Coronary artery (tissue), 2 donors: ENCODE data around the gene GPR139.

Experiments
- DNase-seq: peaks from one replicate; pipeline ENCODE4 v3.0.0-alpha.2; 2017; ENCODE audit warnings: low spot score
- H3K27ac ChIP-seq, 2 donors: fragments of 200-600 bp; sonication (generic); one replicate each; pipeline ENCODE4 v1.5.1; 2016 to 2019
- H3K4me3 ChIP-seq: fragments of 200-600 bp; sonication (generic); 2 replicates; pipeline ENCODE4 v1.5.1; 2016; ENCODE audit warnings: mild to moderate bottlenecking, moderate library complexity
- TF ChIP-seq, protein P1 (sequence below): fragments of 200-600 bp; sonication (generic); IDR thresholded peaks from one replicate; pipeline ENCODE4 v1.5.1; 2019; ENCODE audit warnings: antibody characterized with exemption

Gene GPR139

DNA sequence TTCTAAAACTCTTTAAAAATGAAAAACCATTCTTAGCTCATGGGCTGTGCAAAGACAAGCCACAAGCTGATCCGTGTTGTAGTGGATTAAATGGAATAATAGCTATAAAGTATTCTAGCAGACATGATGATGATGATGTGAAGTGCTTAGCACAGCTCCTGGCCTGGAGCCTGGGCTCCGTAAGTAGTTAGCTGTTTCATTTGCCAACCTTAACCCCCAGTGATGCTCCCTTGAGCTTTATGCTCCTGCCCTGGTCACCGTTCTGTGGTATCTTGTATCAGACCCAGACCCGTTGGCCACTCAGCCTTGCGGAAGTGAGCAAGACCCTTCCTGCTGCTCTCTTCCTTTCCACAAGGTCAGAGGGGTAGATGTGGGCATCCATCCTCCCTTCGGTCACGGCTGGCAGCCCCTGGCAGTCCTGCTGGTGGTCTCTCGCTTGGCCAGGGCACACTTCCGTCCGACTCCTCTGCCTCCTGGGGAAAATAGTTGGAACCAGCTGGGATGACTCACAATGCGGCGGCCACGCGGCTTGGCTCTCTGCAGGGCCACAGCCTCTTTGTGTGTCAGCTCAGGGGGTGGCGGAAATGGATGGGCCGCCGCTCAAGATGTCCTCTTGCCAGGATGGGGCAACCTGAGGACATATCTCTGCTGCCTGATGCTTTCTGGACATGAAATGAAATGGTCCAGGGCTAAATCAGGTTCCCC is 79.1 kb downstream of the GPR139 start:
- H3K4me3 ChIP-seq, result no peak overlapping the region
- no peak overlapping the region for H3K27ac ChIP-seq
- no peak for DNase-seq
- TF ChIP-seq, protein P1, sequence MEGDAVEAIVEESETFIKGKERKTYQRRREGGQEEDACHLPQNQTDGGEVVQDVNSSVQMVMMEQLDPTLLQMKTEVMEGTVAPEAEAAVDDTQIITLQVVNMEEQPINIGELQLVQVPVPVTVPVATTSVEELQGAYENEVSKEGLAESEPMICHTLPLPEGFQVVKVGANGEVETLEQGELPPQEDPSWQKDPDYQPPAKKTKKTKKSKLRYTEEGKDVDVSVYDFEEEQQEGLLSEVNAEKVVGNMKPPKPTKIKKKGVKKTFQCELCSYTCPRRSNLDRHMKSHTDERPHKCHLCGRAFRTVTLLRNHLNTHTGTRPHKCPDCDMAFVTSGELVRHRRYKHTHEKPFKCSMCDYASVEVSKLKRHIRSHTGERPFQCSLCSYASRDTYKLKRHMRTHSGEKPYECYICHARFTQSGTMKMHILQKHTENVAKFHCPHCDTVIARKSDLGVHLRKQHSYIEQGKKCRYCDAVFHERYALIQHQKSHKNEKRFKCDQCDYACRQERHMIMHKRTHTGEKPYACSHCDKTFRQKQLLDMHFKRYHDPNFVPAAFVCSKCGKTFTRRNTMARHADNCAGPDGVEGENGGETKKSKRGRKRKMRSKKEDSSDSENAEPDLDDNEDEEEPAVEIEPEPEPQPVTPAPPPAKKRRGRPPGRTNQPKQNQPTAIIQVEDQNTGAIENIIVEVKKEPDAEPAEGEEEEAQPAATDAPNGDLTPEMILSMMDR, result no peak

DNA sequence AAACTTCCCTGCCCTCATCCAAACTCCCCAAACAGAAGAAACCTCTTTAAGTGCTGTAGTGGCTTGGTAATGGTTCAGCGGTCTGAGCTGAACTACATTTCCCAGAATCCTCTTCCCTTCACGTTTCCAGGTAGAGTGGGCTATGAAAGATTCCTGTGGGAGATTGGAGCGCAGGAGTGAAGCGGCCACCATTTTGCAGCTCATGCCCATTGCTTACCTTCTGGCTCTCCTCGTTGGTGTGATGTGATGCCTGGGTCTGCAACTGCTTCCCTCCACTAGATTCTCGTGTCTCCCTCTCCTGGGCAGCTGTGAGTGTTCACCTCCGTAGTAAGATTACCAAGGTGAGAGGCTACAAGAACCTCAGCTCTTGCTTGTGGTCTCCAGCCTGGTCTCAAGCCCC is 82.1 kb downstream of the GPR139 start:
- H3K27ac ChIP-seq, result no peak overlapping the region
- no peak overlapping the region for H3K4me3 ChIP-seq
- TF ChIP-seq, protein P1, result no peak
- no peak for DNase-seq

DNA sequence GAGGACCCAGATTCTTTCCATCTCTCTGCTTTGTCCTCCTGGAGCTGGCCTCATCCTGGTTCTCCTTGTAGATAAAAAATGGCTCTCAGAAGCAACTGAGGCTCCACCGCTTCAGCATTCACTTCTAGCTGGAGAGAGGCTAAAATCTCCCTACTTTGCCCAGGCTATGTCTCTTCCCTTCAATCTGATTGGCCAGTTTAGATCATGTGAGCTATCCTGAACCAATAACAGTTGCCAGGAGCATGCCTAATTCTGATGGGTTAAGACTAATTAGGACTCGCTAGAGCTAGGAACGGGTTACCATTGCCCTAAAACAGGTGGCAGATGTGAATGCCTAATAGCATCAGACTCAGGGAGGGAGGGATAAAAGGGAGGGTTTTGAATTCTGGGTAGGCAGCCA is 89.6 kb downstream of the GPR139 start:
- no peak overlapping the region for H3K27ac ChIP-seq
- no peak for DNase-seq
- TF ChIP-seq, protein P1, result no peak
- no peak overlapping the region for H3K4me3 ChIP-seq
